A549 treated with Mapracorat at 1 μM for 4 hours (cell line): ENCODE measurements around the gene PELO. TPM values are rescaled to one million over a fixed set of nuclear protein-coding genes. Genes with fewer than 3 reads are reported as not detected.

Source experiments
- total RNA-seq: library from RNA; stranded (reverse); fragments of 200-300 nt; extraction: Qiagen RNA extraction; gene quantifications from 5 replicates; pipeline ENCODE4 v1.2.3, GENCODE V29; 2022

The PELO gene, protein sequence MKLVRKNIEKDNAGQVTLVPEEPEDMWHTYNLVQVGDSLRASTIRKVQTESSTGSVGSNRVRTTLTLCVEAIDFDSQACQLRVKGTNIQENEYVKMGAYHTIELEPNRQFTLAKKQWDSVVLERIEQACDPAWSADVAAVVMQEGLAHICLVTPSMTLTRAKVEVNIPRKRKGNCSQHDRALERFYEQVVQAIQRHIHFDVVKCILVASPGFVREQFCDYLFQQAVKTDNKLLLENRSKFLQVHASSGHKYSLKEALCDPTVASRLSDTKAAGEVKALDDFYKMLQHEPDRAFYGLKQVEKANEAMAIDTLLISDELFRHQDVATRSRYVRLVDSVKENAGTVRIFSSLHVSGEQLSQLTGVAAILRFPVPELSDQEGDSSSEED
- 15.9 to 19.4 TPM (median 17.5 TPM) in 5 replicates for total RNA-seq

DNA sequence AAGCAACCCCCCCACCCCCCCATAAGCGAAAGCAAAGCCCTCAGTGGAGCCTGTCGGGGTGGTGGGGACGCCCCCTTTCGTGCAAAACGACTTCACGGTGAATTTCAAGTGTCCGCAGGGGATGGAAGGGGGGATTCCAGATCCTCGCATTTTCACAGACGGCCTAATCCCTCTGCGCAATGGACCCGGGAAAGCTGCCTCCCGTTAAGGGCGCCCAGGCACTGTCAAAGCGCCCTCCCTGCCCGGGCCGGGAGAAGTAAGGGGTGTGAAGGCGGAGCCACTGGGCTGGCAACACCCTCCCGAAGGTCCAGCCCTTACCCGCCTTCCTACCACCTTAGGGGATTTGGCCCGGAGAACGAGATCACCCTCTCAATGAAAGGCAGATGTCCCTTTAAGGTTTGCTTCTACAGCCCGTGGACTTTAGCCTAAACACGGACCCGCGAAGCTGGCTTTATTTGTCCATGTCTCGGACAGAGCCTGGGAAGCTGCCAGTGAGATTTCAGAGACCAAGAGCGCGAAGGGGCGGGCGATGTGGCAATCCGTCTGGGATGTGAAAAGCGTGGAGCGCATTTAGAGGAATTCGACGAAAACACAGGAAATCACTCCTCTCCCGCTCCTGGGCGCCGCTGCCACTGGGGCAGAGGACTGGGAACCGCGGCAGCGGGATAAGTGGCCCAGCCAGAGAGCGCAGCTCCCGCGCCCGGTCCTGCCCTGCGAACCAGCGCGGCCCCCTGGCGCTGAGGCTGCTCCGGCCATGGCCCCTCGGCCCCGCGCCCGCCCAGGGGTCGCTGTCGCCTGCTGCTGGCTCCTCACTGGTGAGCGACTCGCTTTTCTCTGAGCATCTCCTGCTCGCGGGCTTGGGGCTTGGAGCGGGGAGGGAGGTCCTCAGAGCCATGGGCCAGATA is at the start of gene PELO, which contains the start of gene ITGA1:
PELO (plus strand) TSS at position 317 of the 905 bp plus-strand sequence. CDS start 12,479 bp downstream, outside the sequence.
ITGA1 (plus strand) TSS at position 317 of the 905 bp plus-strand sequence; CDS start at position 755, 438 bp downstream.

Other genes with a start within 250 kb of the PELO start
- gene ITGA1, start within 50 bp of the PELO start, total RNA-seq = 0.64 to 1.1 TPM (median 0.92 TPM) in 5 replicates
- 10.4 to 15.2 TPM (median 13.6 TPM) in 5 replicates for gene ITGA2, start 201.4 kb downstream of the PELO start, total RNA-seq